Panc1 (cell line): Measurements from ENCODE around the gene STK32C. TPM values are rescaled to one million over a fixed set of nuclear protein-coding genes. Genes with fewer than 3 reads are reported as not detected.
"Not testable (repeated sequence)": the region's sequence is repeated elsewhere in the genome, so short reads cannot be mapped to it uniquely, and the experiment has no call there.

Experiments used
- ATAC-seq: fragments of 200-7000 bp; cut with Tn5 transposase; 2 replicates; pipeline ENCODE4 v1.9.1; 2020; ENCODE audit warnings: mild to moderate bottlenecking, moderate library complexity
- BruUV-seq: library from RNA; stranded (reverse); fragments of 400-500 nt; replicated peaks from 2 replicates; lab custom pipeline; 2021; lab: Mats Ljungman, UMichigan
- CTCF ChIA-PET: fragments of 300-600 bp; sonication (Branson Sonifier 250); formaldehyde crosslinking; loops from one replicate; lab custom pipeline; 2022; ENCODE audit warnings: antibody characterized with exemption; lab: Charles Lee
- POLR2A ChIA-PET: fragments of 300-600 bp; sonication (Branson Sonifier 250); formaldehyde crosslinking; loops from one replicate; lab custom pipeline; 2022; ENCODE audit warnings: antibody characterized with exemption; lab: Charles Lee
- DNase-seq: peaks from one replicate; pipeline ENCODE4 v3.0.0-alpha.2; 2010; ENCODE audit warnings: low read depth, low spot score
- H3K27ac ChIP-seq: 2 replicates; pipeline ENCODE4 v1.5.1; 2011; ENCODE audit warnings: mild to moderate bottlenecking, low read length, inconsistent platforms
- H3K27me3 ChIP-seq: fragments of 200-500 bp; sonication (Bioruptor generic); 2 replicates; pipeline ENCODE4 v1.6.0; 2014; ENCODE audit warnings: low read length, inconsistent platforms; ENCODE audit not compliant: control insufficient read depth, insufficient read depth
- H3K36me3 ChIP-seq: fragments of 200-500 bp; sonication (Bioruptor generic); 2 replicates; pipeline ENCODE4 v1.5.1; 2014; ENCODE audit warnings: inconsistent platforms, mild to moderate bottlenecking, low read length, moderate library complexity; ENCODE audit not compliant: control insufficient read depth, insufficient read depth
- H3K4me1 ChIP-seq: 2 replicates; pipeline ENCODE4 v1.5.1; 2011; ENCODE audit warnings: inconsistent platforms, mild to moderate bottlenecking, low read length, moderate library complexity; ENCODE audit not compliant: control insufficient read depth, insufficient read depth
- H3K4me3 ChIP-seq, 2 experiments: 2 replicates each; pipeline ENCODE4 v1.5.1; 2011 to 2012; ENCODE audit warnings: low read depth in 2 of 2, low read length in 2 of 2, mild to moderate bottlenecking in 2 of 2, inconsistent platforms in 1 of 2, moderate library complexity in 1 of 2
- H3K9me3 ChIP-seq: fragments of 200-500 bp; sonication (Bioruptor generic); 2 replicates; pipeline ENCODE4 v1.5.1; 2014; ENCODE audit warnings: low read depth, mild to moderate bottlenecking, inconsistent platforms, low read length, moderate library complexity; ENCODE audit not compliant: control insufficient read depth, insufficient read depth
- CTCF ChIP-seq: fragments of 450-650 bp; IDR thresholded peaks from 2 replicates; pipeline ENCODE4 v1.5.1; 2017; ENCODE audit warnings: mild to moderate bottlenecking
- POLR2AphosphoS5 ChIP-seq: IDR thresholded peaks from 2 replicates; pipeline ENCODE4 v1.6.1; 2012; ENCODE audit warnings: mild to moderate bottlenecking, low read depth, low read length, moderate library complexity
- REST ChIP-seq, 2 experiments: IDR thresholded peaks; 2 replicates each; pipeline ENCODE4 v1.6.1; 2011 to 2012; ENCODE audit warnings: low read depth in 2 of 2, control low read depth in 1 of 2, low read length in 1 of 2, mild to moderate bottlenecking in 1 of 2, moderate library complexity in 1 of 2; ENCODE audit not compliant: insufficient read depth in 1 of 2
- SIN3A ChIP-seq: IDR thresholded peaks from 2 replicates; pipeline ENCODE4 v1.6.1; 2012; ENCODE audit warnings: low read depth, mild to moderate bottlenecking, low read length, moderate library complexity, borderline replicate concordance; ENCODE audit not compliant: insufficient read depth
- TCF7L2 ChIP-seq: IDR thresholded peaks from 2 replicates; pipeline ENCODE4 v1.6.1; 2011; ENCODE audit warnings: mild to moderate bottlenecking, low read depth, low read length, inconsistent platforms
- in situ Hi-C: cut with HindIII; loops from 2 replicates; pipeline ENCODE4 v1.10.0; 2016; ENCODE audit warnings: low sequenced_read_pairs, low pct_unique_long_range_greater_than_20kb
- intact Hi-C: fragments of 100-400 bp; cut with micrococcal nuclease; formaldehyde crosslinking; loops from one replicate; pipeline ENCODE4 v1.10.0; 2022; ENCODE audit not compliant: unreplicated experiment
- total RNA-seq: library from RNA; stranded (reverse); gene quantifications from one replicate; pipeline ENCODE4 v1.2.1, GENCODE V29; 2021; ENCODE audit not compliant: unreplicated experiment

STK32C gene
- total RNA-seq, 1 experiment from 2014 or later: 53.7 TPM

GRCh38 chr10:132223156-132223590, 84.6 kb downstream of the STK32C start:
- POLR2A ChIA-PET: no interaction called here
- no TSS peak for BruUV-seq
- peak in 1 of 2 experiments; percentile 56; a peak in 1 of 4 replicates for TF ChIP-seq REST (IDR thresholded peaks at IDR 0.05; ENCODE audit: insufficient read depth in 1 of 2, low read depth in 2 of 2, low read length in 1 of 2)
- TF ChIP-seq CTCF: peak; percentile 100
- TF ChIP-seq SIN3A: no peak
- TF ChIP-seq POLR2AphosphoS5: peak; percentile 47; the same call in 1 of the 2 replicates
- TF ChIP-seq TCF7L2: no peak
- CTCF ChIA-PET: interaction anchor here (0.8 kb wide), 1 partner anchor 228 kb away, joined by 3 read pairs; no protein-coding TSS in a partner anchor
- peak overlapping the region; percentile 72 for H3K27ac ChIP-seq
- intact Hi-C loops (loop anchor here (1.0 to 5.0 kb wide), 3 partner anchors 109 to 229 kb away; partner anchors contain the start of gene LRRC27), in situ Hi-C loops (no loop called here)
- no peaks in the 10 kb centered on the region for H3K9me3 ChIP-seq
- DNase-seq: peak; percentile 72
- peak; percentile 97 for ATAC-seq
- no peaks in the 10 kb centered on the region for H3K36me3 ChIP-seq
- H3K4me3 ChIP-seq: no peak overlapping the region
- no peaks in the 10 kb centered on the region for H3K27me3 ChIP-seq
- H3K4me1 ChIP-seq: peaks cover 8% of the 10 kb centered on the region

- DNase-seq (no peak), ATAC-seq (no peak)
- Histone ChIP-seq H3K36me3 (no peaks in the 10 kb centered on the region), H3K4me1 (peaks cover 8% of the 10 kb centered on the region), H3K27ac (no peak overlapping the region), H3K9me3 (no peaks in the 10 kb centered on the region), H3K4me3 (no peak overlapping the region), H3K27me3 (no peaks in the 10 kb centered on the region)
- ChIA-PET CTCF (interaction anchor here (0.8 kb wide), 1 partner anchor 229 kb away, joined by 3 read pairs; no protein-coding TSS in a partner anchor), POLR2A (no interaction called here)
- no TSS peak for BruUV-seq
- intact Hi-C loops (loop anchor here (1.0 to 5.0 kb wide), 3 partner anchors 110 to 230 kb away; partner anchors contain the start of gene LRRC27), in situ Hi-C loops (no loop called here)
- no peak for TF ChIP-seq CTCF
Measured at GRCh38 chr10:132222726-132223125, 85.0 kb downstream of the STK32C start.

- H3K4me1 ChIP-seq: not testable (repeated sequence)
Measured at GRCh38 chr10:132220996-132221395, 86.8 kb downstream of the STK32C start.

More at GRCh38 chr10:132220996-132221395, 86.8 kb downstream of the STK32C start:
- BruUV-seq, H3K27me3 ChIP-seq, H3K4me3 ChIP-seq, CTCF ChIA-PET, H3K9me3 ChIP-seq, H3K36me3 ChIP-seq, ATAC-seq, POLR2A ChIA-PET, in situ Hi-C loops, DNase-seq, H3K27ac ChIP-seq: not testable (repeated sequence)
- intact Hi-C loops: loop anchor here (5.0 kb wide), 2 partner anchors 111 to 231 kb away; partner anchors contain the start of gene LRRC27
